Neural cell (in vitro differentiated cells): ENCODE measurements around the gene METTL8. TPM values are rescaled to one million over a fixed set of nuclear protein-coding genes. Genes with fewer than 3 reads are reported as not detected.

Experiments used
- H2AFZ ChIP-seq: fragments of 200-600, 300-800 bp; sonication (generic), shearing (Covaris generic); 2 replicates; pipeline ENCODE4 v1.6.0; 2014; ENCODE audit warnings: low read depth, mild to moderate bottlenecking, antibody characterized with exemption, low read length, moderate library complexity
- H3F3A ChIP-seq: fragments of 200-600 bp; shearing (Covaris generic); 2 replicates; pipeline ENCODE4 v1.6.1; 2016; ENCODE audit warnings: mild to moderate bottlenecking, moderate library complexity, mixed read lengths, antibody characterized with exemption, low read length; ENCODE audit not compliant: insufficient read depth, poor library complexity, severe bottlenecking
- H3K27ac ChIP-seq: fragments of 200-600, 300-800 bp; sonication (generic), shearing (Covaris generic); 2 replicates; pipeline ENCODE4 v1.5.1; 2014; ENCODE audit warnings: mild to moderate bottlenecking, low read length, moderate library complexity
- H3K27me3 ChIP-seq: fragments of 300-800, 200-600 bp; sonication (generic), shearing (Covaris generic); 2 replicates; pipeline ENCODE4 v1.6.0; 2014; ENCODE audit warnings: mild to moderate bottlenecking, low read depth, low read length, moderate library complexity; ENCODE audit not compliant: insufficient read depth
- H3K36me3 ChIP-seq: fragments of 300-800, 200-600 bp; sonication (generic), shearing (Covaris generic); 2 replicates; pipeline ENCODE4 v1.5.1; 2014; ENCODE audit warnings: mild to moderate bottlenecking, antibody characterized with exemption, low read length, moderate library complexity; ENCODE audit not compliant: insufficient read depth
- H3K4me2 ChIP-seq: fragments of 300-800, 200-600 bp; sonication (generic), shearing (Covaris generic); 2 replicates; pipeline ENCODE4 v1.6.0; 2014; ENCODE audit warnings: mild to moderate bottlenecking, low read length
- H3K4me3 ChIP-seq: fragments of 300-800, 200-600 bp; sonication (generic), shearing (Covaris generic); 2 replicates; pipeline ENCODE4 v1.5.1; 2014; ENCODE audit warnings: mild to moderate bottlenecking, low read length, moderate library complexity
- H3K79me2 ChIP-seq: fragments of 200-600 bp; shearing (Covaris generic); replicated peaks from 2 replicates; pipeline ENCODE4 v1.6.0; 2014; ENCODE audit warnings: mild to moderate bottlenecking, low read length, moderate library complexity; ENCODE audit not compliant: insufficient read depth
- H3K9ac ChIP-seq: fragments of 300-800, 200-600 bp; sonication (generic), shearing (Covaris generic); 2 replicates; pipeline ENCODE4 v1.6.1; 2016; ENCODE audit warnings: mild to moderate bottlenecking, low read length, mixed read lengths
- H3K9me2 ChIP-seq: fragments of 200-600 bp; shearing (Covaris generic); 2 replicates; pipeline ENCODE4 v1.6.1; 2016; ENCODE audit warnings: mild to moderate bottlenecking, low read length, mixed read lengths; ENCODE audit not compliant: insufficient read depth
- H3K9me3 ChIP-seq: fragments of 200-600, 300-800 bp; sonication (generic), shearing (Covaris generic); 2 replicates; pipeline ENCODE4 v1.6.1; 2016; ENCODE audit warnings: mild to moderate bottlenecking, mixed run types, low read length, moderate library complexity, mixed read lengths
- H4K20me1 ChIP-seq: fragments of 200-600 bp; shearing (Covaris generic); 2 replicates; pipeline ENCODE4 v1.6.1; 2016; ENCODE audit warnings: mild to moderate bottlenecking, mixed run types; ENCODE audit not compliant: insufficient read depth
- EP300 ChIP-seq: fragments of 450-650 bp; conservative IDR thresholded peaks from 2 replicates; pipeline ENCODE4 v1.6.1; 2014; ENCODE audit warnings: antibody characterized with exemption, mild to moderate bottlenecking, moderate library complexity; ENCODE audit not compliant: poor library complexity, severe bottlenecking
- EZH2 ChIP-seq: fragments of 200-600, 300-800 bp; shearing (Covaris generic), sonication (generic); IDR thresholded peaks from 2 replicates; pipeline ENCODE4 v1.6.1; 2014; ENCODE audit warnings: antibody characterized with exemption, low read length, borderline replicate concordance, mild to moderate bottlenecking; ENCODE audit not compliant: insufficient read depth, poor library complexity, severe bottlenecking
- MXI1 ChIP-seq: fragments of 450-650 bp; conservative IDR thresholded peaks from 2 replicates; pipeline ENCODE4 v1.6.1; 2014; ENCODE audit warnings: antibody characterized with exemption, mild to moderate bottlenecking; ENCODE audit not compliant: poor library complexity, severe bottlenecking
- POLR2AphosphoS5 ChIP-seq: IDR thresholded peaks from 2 replicates; pipeline ENCODE4 v1.6.1; 2012
- RAD21 ChIP-seq: fragments of 450-650 bp; conservative IDR thresholded peaks from 2 replicates; pipeline ENCODE4 v1.6.1; 2014; ENCODE audit warnings: antibody characterized with exemption, mild to moderate bottlenecking, moderate library complexity
- SMC3 ChIP-seq: fragments of 450-650 bp; conservative IDR thresholded peaks from 2 replicates; pipeline ENCODE4 v1.6.1; 2014; ENCODE audit warnings: antibody characterized with exemption, mild to moderate bottlenecking, moderate library complexity; ENCODE audit not compliant: poor library complexity
- TAF1 ChIP-seq: IDR thresholded peaks from 2 replicates; pipeline ENCODE4 v1.6.1; 2012; ENCODE audit warnings: low read depth
- polyA plus RNA-seq: library from polyadenylated mRNA; depleted of rRNA; stranded (reverse); fragments of >200 nt; gene quantifications from 2 replicates; pipeline ENCODE4 v1.2.3, GENCODE V29; 2014
- TF ChIP-seq, protein P1 (sequence below): fragments of 450-650 bp; IDR thresholded peaks from 2 replicates; pipeline ENCODE4 v1.5.1; 2014; ENCODE audit warnings: antibody characterized with exemption, mild to moderate bottlenecking, moderate library complexity; ENCODE audit not compliant: poor library complexity, severe bottlenecking
- TF ChIP-seq, protein P2 (sequence below): IDR thresholded peaks from 2 replicates; pipeline ENCODE4 v1.6.1; 2012; ENCODE audit warnings: borderline replicate concordance

METTL8 gene
- polyA plus RNA-seq, 1 donor from 2014 or later = 13.7 TPM

DNA sequence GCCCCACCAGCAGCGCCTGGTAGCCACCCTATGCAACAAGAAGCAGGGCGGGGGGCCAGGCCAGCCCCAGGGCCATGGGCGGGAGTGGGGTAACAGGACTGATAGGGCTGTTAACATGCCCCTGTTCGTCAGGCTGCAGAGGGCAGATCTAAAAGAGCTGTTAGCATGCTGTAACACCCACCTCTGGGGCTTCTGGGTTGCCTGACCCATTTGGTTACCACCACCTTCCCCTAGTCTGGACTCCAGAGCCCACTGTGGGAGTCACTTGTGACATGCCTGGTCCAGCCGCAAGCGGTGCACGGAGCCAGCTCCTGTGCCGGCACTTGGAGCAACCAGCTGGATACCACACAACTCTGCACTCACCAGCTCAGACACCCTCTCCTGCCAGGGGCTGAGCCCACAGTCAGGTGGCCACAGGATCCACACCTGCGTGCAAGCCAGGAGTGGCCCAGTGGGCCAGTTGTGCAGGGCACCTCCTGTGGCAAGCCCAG, 2.1 kb downstream of the METTL8 start:
- H3K27ac ChIP-seq = no peak overlapping the region
- TF ChIP-seq EZH2 (no peak), TAF1 (no peak)
- TF ChIP-seq, protein P1, sequence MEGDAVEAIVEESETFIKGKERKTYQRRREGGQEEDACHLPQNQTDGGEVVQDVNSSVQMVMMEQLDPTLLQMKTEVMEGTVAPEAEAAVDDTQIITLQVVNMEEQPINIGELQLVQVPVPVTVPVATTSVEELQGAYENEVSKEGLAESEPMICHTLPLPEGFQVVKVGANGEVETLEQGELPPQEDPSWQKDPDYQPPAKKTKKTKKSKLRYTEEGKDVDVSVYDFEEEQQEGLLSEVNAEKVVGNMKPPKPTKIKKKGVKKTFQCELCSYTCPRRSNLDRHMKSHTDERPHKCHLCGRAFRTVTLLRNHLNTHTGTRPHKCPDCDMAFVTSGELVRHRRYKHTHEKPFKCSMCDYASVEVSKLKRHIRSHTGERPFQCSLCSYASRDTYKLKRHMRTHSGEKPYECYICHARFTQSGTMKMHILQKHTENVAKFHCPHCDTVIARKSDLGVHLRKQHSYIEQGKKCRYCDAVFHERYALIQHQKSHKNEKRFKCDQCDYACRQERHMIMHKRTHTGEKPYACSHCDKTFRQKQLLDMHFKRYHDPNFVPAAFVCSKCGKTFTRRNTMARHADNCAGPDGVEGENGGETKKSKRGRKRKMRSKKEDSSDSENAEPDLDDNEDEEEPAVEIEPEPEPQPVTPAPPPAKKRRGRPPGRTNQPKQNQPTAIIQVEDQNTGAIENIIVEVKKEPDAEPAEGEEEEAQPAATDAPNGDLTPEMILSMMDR = no peak
- TF ChIP-seq, protein P2, sequence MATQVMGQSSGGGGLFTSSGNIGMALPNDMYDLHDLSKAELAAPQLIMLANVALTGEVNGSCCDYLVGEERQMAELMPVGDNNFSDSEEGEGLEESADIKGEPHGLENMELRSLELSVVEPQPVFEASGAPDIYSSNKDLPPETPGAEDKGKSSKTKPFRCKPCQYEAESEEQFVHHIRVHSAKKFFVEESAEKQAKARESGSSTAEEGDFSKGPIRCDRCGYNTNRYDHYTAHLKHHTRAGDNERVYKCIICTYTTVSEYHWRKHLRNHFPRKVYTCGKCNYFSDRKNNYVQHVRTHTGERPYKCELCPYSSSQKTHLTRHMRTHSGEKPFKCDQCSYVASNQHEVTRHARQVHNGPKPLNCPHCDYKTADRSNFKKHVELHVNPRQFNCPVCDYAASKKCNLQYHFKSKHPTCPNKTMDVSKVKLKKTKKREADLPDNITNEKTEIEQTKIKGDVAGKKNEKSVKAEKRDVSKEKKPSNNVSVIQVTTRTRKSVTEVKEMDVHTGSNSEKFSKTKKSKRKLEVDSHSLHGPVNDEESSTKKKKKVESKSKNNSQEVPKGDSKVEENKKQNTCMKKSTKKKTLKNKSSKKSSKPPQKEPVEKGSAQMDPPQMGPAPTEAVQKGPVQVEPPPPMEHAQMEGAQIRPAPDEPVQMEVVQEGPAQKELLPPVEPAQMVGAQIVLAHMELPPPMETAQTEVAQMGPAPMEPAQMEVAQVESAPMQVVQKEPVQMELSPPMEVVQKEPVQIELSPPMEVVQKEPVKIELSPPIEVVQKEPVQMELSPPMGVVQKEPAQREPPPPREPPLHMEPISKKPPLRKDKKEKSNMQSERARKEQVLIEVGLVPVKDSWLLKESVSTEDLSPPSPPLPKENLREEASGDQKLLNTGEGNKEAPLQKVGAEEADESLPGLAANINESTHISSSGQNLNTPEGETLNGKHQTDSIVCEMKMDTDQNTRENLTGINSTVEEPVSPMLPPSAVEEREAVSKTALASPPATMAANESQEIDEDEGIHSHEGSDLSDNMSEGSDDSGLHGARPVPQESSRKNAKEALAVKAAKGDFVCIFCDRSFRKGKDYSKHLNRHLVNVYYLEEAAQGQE = no peak

DNA sequence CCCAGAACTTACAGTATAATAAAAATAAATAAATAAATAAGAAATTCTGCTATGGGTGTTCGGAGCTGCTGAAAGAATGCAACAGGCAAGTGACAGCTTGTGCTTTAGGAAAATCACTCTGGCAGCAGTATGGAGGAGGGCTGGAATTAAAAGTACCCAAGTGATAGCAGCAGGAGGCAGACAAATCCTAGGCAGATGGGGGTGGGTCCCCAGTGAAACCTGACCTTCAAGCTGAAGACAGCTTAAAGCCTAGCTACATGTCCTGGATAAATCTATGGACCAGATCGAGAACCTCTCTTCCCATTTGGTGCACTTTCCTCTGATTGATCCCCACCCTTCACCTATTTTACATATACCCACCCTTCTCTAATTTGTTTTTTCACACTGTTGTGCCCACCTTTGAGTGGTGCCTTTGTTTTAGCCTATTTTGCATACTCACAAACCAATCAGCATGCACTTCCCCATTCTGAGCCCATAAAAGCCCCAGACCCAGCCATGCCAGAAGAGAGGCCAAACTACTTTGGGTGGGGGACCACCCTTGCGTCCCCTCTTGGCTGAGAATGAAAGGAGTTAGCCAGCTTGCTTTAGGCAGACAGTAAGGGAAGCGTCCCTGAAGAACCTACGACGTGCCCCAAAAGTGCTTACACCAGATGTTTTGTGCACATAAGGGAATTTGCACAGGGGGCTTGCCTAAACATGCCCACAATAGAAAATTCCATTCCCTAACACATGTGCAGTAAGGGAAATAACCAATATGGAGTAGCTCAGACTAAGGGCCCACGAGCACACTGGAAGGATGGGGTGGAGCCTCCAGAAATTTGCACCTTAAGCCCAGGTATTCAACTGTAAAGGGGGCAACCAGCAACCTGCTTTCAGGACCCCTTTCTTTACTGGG, 3.0 kb downstream of the METTL8 start:
- Histone ChIP-seq H3K79me2 (peaks cover 5% of the 10 kb centered on the region), H3K9me2 (no peaks in the 10 kb centered on the region), H3K4me3 (no peak overlapping the region), H3F3A (no peaks in the 10 kb centered on the region), H3K27me3 (no peaks in the 10 kb centered on the region), H3K4me2 (no peak overlapping the region), H3K36me3 (no peaks in the 10 kb centered on the region), H4K20me1 (no peaks in the 10 kb centered on the region), H2AFZ (no peak overlapping the region), H3K27ac (no peak overlapping the region), H3K9me3 (no peaks in the 10 kb centered on the region), H3K9ac (no peak overlapping the region)
- TF ChIP-seq SMC3 (no peak), EP300 (no peak), TAF1 (no peak), POLR2AphosphoS5 (no peak), MXI1 (no peak), EZH2 (no peak), RAD21 (no peak)
- TF ChIP-seq, protein P1 = no peak
- TF ChIP-seq, protein P2 = no peak

More for the DNA sequence above, 2.1 kb downstream of the METTL8 start:
- no peak overlapping the region for H2AFZ ChIP-seq
- H3K27me3 ChIP-seq = no peaks in the 10 kb centered on the region
- H3F3A ChIP-seq = no peaks in the 10 kb centered on the region
- H3K4me2 ChIP-seq = no peak overlapping the region
- no peaks in the 10 kb centered on the region for H3K9me2 ChIP-seq
- H3K36me3 ChIP-seq = no peaks in the 10 kb centered on the region
- no peak overlapping the region for H3K4me3 ChIP-seq
- no peak overlapping the region for H3K9ac ChIP-seq
- no peaks in the 10 kb centered on the region for H3K9me3 ChIP-seq
- peaks cover 12% of the 10 kb centered on the region for H3K79me2 ChIP-seq
- no peaks in the 10 kb centered on the region for H4K20me1 ChIP-seq
